Stomach (tissue), 9 donors: ENCODE measurements around the gene SEMA3D. TPM values are rescaled to one million over a fixed set of nuclear protein-coding genes. Genes with fewer than 3 reads are reported as not detected.

Experiments
- DNase-seq, 2 donors: peaks; one replicate each; pipeline versions ENCODE4 v3.0.0 to v3.0.0-alpha.2; 2013 to 2019
- H3K27ac ChIP-seq, 5 donors: fragments of 200-600 bp in 4 of 5; sonication (generic) in 4 of 5; one replicate each; pipeline ENCODE4 v1.5.1; 2013 to 2019; ENCODE audit warnings: mild to moderate bottlenecking in 1 of 5, moderate library complexity in 1 of 5
- H3K27me3 ChIP-seq, 3 donors: fragments of 200-600 bp; sonication (generic); one replicate each; pipeline ENCODE4 v1.5.1; 2017 to 2019; ENCODE audit warnings: mixed run types in 1 of 3
- H3K36me3 ChIP-seq, 4 donors: fragments of 200-600 bp; sonication (generic); 1 replicate in 3 of 4; 2 replicates in 1 of 4; pipeline ENCODE4 v1.5.1; 2016 to 2019
- H3K4me1 ChIP-seq, 4 donors: fragments of 200-600 bp; sonication (generic); one replicate each; pipeline ENCODE4 v1.5.1; 2016 to 2019
- H3K4me3 ChIP-seq, 4 donors: fragments of 200-600 bp; sonication (generic) in 3 of 4; one replicate each; pipeline ENCODE4 v1.5.1; 2016 to 2019; ENCODE audit warnings: mild to moderate bottlenecking in 1 of 4
- H3K9me3 ChIP-seq, 4 donors: fragments of 200-600 bp; sonication (generic); one replicate each; pipeline ENCODE4 v1.5.1; 2016 to 2019
- EP300 ChIP-seq: sonication (generic); formaldehyde crosslinking; IDR thresholded peaks from one replicate; pipeline ENCODE4 v1.6.1; 2017; ENCODE audit warnings: antibody characterized with exemption
- POLR2A ChIP-seq, 4 donors: fragments of 450-650 bp; IDR thresholded peaks; one replicate each; pipeline ENCODE4 v1.6.1; 2016; ENCODE audit warnings: antibody characterized with exemption in 4 of 4, control low read depth in 2 of 4, mild to moderate bottlenecking in 1 of 4, moderate library complexity in 1 of 4
- POLR2AphosphoS5 ChIP-seq, 3 donors: sonication (generic); formaldehyde crosslinking; IDR thresholded peaks; one replicate each; pipeline ENCODE4 v1.6.1; 2016; ENCODE audit warnings: antibody characterized with exemption in 3 of 3
- WGBS, 5 donors: extraction: QIAGEN DNeasy Blood & Tissue Kit in 3 of 5; methylation state at CpG; one replicate each; pipeline versions ENCODE4 v1.1.5 to v1.1.7; 2013 to 2018; 5-methylcytosine and 5-hydroxymethylcytosine counted together
- intact Hi-C: fragments of 100-400 bp; cut with DNase I; formaldehyde crosslinking; loops from one replicate; pipeline ENCODE4 v1.15.1; 2023; ENCODE audit warnings: low total_unique reads
- polyA plus RNA-seq, 3 donors: library from polyadenylated mRNA; stranded (reverse); fragments of 200-250 nt; gene quantifications; one replicate each; pipeline ENCODE4 v1.2.3, GENCODE V29; 2013
- total RNA-seq, 5 donors: library from RNA; depleted of rRNA; stranded (reverse); fragments of >200 nt; gene quantifications; one replicate each; pipeline versions ENCODE4 v1.1.0 to v1.2.3, GENCODE V29; 2014 to 2016
- TF ChIP-seq, protein P1 (sequence below), 7 experiments: fragments of 450-650 bp in 4 of 7; fragments of 200-600 bp in 3 of 7; sonication (generic) in 3 of 7; IDR thresholded peaks; one replicate each; pipeline ENCODE4 v1.5.1; 2016 to 2019; ENCODE audit warnings: antibody characterized with exemption in 7 of 7, control low read depth in 2 of 7, mild to moderate bottlenecking in 1 of 7
- donor health status: healthy with polysubstance abuse.
- donor health status: Bipolar disorder and iron deficiency.
- donor health status: healthy.

Gene SEMA3D
- total and polyA plus RNA-seq, 8 donors, result 0.44 to 20.9 (median 2.6) TPM; not detected in 1

DNA sequence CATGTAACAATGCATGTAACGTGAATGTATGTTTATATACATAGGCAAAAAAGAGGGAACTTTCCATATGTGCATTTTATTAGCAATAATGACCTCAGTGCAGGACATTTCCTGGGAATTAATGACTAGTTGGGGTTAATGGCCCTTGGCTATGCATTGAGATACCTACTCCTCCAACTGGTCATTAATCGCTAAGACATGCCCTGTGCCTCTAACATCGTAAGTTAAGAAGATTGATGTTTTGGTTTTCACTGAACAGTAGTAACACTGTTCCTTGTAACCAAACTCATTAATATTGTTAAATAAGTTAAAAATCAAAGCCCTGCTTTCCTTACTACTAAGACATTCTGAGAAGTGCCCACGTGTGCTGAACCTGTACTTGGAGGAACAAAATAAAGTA lies 61.7 kb downstream of the SEMA3D start:
- no peaks in the 10 kb centered on the region for H3K9me3 ChIP-seq
- intact Hi-C loops, result no loop called here
- TF ChIP-seq EP300 (no peak), POLR2A (IDR thresholded peaks at IDR 0.05) (no peak), POLR2AphosphoS5 (IDR thresholded peaks at IDR 0.05) (no peak)
- TF ChIP-seq, protein P1, sequence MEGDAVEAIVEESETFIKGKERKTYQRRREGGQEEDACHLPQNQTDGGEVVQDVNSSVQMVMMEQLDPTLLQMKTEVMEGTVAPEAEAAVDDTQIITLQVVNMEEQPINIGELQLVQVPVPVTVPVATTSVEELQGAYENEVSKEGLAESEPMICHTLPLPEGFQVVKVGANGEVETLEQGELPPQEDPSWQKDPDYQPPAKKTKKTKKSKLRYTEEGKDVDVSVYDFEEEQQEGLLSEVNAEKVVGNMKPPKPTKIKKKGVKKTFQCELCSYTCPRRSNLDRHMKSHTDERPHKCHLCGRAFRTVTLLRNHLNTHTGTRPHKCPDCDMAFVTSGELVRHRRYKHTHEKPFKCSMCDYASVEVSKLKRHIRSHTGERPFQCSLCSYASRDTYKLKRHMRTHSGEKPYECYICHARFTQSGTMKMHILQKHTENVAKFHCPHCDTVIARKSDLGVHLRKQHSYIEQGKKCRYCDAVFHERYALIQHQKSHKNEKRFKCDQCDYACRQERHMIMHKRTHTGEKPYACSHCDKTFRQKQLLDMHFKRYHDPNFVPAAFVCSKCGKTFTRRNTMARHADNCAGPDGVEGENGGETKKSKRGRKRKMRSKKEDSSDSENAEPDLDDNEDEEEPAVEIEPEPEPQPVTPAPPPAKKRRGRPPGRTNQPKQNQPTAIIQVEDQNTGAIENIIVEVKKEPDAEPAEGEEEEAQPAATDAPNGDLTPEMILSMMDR (IDR thresholded peaks at IDR 0.05), result no peak
- no peaks in the 10 kb centered on the region for H3K27me3 ChIP-seq
- H3K4me1 ChIP-seq, result no peaks in the 10 kb centered on the region
- H3K36me3 ChIP-seq, result no peaks in the 10 kb centered on the region
- WGBS, 5 donors, result 88 to 95% (median 92%) methylated on average over 4 of the region's 4 CpGs
- H3K4me3 ChIP-seq, result no peak overlapping the region
- no peak for DNase-seq
- no peak overlapping the region for H3K27ac ChIP-seq

DNA sequence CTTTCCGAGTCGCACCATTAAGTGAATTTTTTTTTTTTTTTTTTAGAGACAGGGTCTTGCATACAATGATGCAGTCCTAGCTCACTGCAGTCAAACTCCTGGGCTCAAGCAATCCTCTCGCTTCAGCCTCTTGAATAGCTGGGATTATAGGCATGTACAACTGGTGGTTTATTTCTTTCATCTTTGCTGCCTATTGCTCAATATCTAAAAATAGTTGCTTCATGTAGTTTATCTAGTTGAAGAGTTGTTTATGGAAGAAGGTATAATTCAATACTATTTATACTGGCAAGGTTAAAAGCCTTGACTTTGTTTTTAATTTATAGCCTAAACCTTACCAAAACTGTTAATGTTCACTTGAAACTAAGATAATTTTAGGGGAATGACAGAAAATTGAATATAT lies 66.9 kb downstream of the SEMA3D start:
- 86 to 95% (median 92%) methylated on average over 3 of the region's 3 CpGs for WGBS, 5 donors
- Histone ChIP-seq H3K4me3 (no peak overlapping the region), H3K4me1 (no peaks in the 10 kb centered on the region), H3K36me3 (no peaks in the 10 kb centered on the region), H3K9me3 (no peaks in the 10 kb centered on the region), H3K27ac (no peak overlapping the region), H3K27me3 (no peaks in the 10 kb centered on the region)
- intact Hi-C loops, result no loop called here
- DNase-seq, result no peak
- TF ChIP-seq POLR2AphosphoS5 (IDR thresholded peaks at IDR 0.05) (no peak), EP300 (no peak), POLR2A (IDR thresholded peaks at IDR 0.05) (no peak)
- TF ChIP-seq, protein P1 (IDR thresholded peaks at IDR 0.05), result no peak

DNA sequence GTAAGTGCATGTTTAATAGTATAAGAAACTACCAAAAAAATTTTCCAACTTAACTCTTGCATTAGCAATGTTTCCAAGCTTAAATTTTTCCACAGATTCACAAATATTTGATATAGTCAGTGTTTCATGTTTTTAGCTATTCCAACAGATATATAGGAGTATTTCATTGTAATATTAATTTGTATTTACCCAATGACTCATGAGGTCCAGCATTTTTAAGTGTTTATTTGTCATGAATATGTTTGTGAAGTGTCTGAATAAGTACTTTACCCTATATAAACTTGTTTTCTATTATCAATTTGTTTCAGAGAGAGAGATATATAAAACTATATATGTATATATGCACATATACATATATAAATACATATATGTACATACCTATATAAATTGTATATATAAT lies 71.0 kb downstream of the SEMA3D start:
- no peaks in the 10 kb centered on the region for H3K36me3 ChIP-seq
- H3K4me1 ChIP-seq, result no peaks in the 10 kb centered on the region
- H3K27ac ChIP-seq, result no peak overlapping the region
- H3K4me3 ChIP-seq, result no peak overlapping the region
- H3K27me3 ChIP-seq, result no peaks in the 10 kb centered on the region
- TF ChIP-seq POLR2A (IDR thresholded peaks at IDR 0.05), result no peak
- TF ChIP-seq, protein P1 (IDR thresholded peaks at IDR 0.05), result no peak
- TF ChIP-seq POLR2AphosphoS5 (IDR thresholded peaks at IDR 0.05), result no peak
- no peak for TF ChIP-seq EP300
- no peaks in the 10 kb centered on the region for H3K9me3 ChIP-seq
- intact Hi-C loops, result no loop called here
- no peak for DNase-seq

DNA sequence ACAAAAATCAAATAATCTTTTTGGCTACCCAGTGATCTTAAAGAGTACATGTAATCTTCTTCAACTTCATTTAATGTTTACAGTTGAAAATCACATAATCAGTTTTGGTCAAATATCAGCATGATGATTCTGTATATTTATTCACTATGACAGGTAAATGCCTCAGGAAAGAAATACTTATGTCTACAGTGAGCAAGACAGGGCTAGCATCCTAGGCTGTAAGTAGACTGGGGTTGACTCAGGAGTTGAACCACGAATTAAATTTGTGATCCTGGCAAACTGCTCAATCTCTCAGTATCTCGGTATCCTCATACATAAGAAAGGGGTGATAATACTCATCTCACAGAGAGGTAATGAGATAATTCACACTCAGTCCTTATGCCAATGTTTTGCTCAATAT lies 71.8 kb downstream of the SEMA3D start:
- no peaks in the 10 kb centered on the region for H3K27me3 ChIP-seq
- no peak overlapping the region for H3K4me3 ChIP-seq
- DNase-seq, result no peak
- TF ChIP-seq, protein P1 (IDR thresholded peaks at IDR 0.05), result no peak
- no peak for TF ChIP-seq POLR2AphosphoS5 (IDR thresholded peaks at IDR 0.05)
- no peak for TF ChIP-seq EP300
- no peak for TF ChIP-seq POLR2A (IDR thresholded peaks at IDR 0.05)
- intact Hi-C loops, result no loop called here
- no peaks in the 10 kb centered on the region for H3K4me1 ChIP-seq
- H3K9me3 ChIP-seq, result no peaks in the 10 kb centered on the region
- no peak overlapping the region for H3K27ac ChIP-seq
- no peaks in the 10 kb centered on the region for H3K36me3 ChIP-seq
- 76 to 91% (median 88%) methylated on average over 2 of the region's 2 CpGs for WGBS, 5 donors
